GM18519 (cell line): ENCODE results near the gene EHD3.

ENCODE experiments used
- ATAC-seq: cut with Tn5 transposase; IDR thresholded peaks from one replicate; pipeline ENCODE4 v1.9.1; 2021; ENCODE audit warnings: mild to moderate bottlenecking, moderate library complexity; ENCODE audit not compliant: unreplicated experiment, low FRiP score

The EHD3 gene

GRCh38 chr2:31212659-31213600 is 21.0 kb upstream of the EHD3 start:
- ATAC-seq = no peak

DNA sequence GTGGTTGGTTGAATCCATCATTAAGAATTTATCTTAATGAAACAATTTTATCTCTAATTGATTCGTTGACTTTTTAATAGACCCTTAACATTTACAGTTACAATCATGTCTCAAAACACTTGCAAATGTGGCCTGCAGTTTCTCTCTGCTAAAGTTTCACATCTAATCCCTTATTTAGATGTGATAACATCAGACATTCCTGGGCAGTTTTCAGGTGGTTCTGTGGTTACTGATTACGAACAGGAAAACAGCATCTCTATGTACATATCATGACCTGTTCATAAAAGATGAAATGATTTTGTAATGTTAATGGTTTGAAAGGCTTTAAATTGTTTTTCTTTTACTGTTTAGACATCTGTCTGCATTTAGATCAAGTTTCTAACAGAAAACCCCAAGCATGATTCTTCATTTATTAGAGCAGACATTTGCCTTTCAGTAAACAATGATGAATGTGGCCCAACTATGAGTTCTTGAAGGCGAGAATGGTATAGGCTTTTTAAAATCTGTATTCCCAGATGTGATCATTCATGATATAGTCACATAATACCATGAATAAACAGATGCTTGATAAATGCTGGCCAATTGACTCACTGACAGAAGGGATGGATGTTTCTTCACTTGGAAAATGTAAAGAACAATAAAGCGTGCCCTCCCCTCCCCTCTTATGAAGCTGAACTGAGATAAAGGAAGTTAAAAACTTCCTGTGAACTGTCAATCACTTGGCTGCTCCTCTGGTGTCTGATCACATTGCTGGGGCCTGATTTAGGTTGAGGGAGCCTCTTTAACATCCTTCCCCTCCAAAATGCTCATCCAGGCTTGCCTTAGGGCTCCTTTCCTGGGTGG is 20.1 kb upstream of the EHD3 start:
- ATAC-seq = no peak

DNA sequence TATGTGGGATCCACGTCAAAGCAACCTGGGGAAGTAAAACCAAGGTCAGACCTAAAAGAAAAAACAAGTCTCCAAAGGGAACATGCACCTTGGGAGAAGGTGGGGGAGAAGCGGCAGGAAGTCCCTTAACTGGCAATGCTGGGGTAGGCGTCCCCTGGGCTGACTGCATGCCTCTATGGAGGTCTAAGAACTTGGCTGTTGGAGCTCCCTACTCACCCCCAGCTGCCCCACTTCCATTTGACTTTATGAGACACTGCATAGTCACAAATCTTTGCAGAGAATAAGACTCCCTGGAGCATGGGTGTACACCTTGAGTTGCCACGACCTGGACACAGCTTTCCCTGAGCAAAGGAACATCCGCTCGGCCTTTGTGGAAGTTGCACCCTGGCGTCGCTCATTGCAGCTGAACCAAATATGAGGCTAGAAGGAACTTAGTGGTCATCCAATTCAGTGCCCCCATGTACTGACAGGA is 19.5 kb upstream of the EHD3 start:
- ATAC-seq = no peak

GRCh38 chr2:31216734-31217133 is 17.2 kb upstream of the EHD3 start:
- peak; percentile 43 for ATAC-seq

GRCh38 chr2:31217465-31218200 is 16.3 kb upstream of the EHD3 start, which contains the start of gene CAPN14:
Gene CAPN14, minus strand, starts transcription at chr2:31217515. Its CDS starts 12,068 bp downstream, at chr2:31205447.
- ATAC-seq = peak; percentile 26

DNA sequence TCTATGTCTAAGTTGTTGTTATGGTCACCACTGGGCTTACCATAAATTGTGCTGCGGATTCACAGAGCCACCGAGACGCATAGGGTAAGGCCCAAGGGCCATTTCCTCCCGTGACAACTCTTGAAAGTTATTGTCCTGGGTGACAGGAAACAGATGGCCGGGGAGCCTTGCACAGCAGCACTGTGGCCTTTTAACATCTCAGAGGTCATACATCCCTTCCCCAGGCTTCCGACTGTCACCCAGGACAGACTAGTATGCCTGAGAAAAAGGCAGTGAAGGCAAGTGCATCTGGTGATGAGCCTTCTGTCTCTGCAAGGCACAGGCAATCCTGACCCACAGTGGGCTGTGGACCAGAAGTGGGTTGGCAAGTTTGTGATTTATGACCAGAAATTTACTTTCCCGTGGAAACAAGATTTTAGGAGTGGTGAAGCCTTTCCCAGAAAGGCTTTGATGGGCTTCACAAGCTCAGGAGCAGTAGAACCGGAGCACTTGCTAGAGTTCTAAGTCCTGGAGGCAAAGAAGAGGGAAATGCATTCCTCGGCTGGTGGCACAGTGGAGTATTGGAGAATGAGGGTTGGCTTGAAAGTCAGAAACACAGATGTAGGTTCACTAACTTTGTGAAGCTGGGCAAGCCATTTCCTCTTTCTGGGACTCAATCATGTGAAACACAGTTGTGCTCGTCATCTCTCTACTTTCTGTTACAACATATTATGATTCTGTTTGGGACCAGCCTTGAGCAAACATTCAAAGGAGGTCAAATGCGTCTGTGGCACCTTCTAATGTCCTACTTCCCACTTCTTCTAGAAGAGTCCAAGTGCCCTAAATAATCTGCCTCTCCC is 14.6 kb upstream of the EHD3 start:
- peak; percentile 83 for ATAC-seq

DNA sequence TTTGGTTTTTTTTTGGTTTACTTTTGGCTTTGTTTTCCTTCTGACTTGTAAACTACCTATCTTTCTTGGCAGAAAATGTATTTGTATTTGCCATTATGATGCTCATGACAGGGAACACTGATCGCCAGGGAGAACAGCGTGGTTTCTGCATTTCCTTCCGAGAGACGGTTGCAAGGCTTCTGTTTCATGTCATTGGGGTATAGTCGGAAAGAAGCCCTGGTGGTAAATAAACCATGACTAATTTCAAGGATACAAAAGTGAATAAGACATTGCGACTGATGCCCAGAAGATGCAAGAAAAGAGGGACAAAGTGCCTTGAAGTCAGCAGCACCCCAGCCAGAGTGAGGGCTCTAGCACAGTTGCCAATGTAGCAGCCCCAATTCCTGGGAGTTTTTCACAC is 12.4 kb upstream of the EHD3 start:
- ATAC-seq = no peak

DNA sequence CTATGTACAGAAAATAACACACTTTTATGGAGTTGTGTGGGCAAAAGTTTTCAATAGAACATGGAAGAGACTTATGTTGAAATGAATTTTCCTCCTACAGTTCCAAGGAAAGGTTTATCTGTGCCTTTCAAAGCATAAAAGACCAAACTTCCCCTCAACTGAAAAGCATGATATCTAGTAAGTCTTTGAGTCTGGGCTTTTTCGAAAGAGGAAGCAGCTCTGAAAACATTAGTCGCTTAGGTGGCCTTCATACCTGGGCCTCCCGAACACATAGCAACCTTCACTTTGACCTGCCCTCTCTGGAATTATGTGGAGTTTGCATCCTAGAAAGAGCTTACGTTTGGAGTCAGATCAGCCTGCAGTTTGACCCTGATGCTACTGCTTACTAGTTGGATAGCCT is 11.9 kb upstream of the EHD3 start:
- no peak for ATAC-seq

GRCh38 chr2:31223026-31223425 is 10.9 kb upstream of the EHD3 start:
- ATAC-seq = no peak

DNA sequence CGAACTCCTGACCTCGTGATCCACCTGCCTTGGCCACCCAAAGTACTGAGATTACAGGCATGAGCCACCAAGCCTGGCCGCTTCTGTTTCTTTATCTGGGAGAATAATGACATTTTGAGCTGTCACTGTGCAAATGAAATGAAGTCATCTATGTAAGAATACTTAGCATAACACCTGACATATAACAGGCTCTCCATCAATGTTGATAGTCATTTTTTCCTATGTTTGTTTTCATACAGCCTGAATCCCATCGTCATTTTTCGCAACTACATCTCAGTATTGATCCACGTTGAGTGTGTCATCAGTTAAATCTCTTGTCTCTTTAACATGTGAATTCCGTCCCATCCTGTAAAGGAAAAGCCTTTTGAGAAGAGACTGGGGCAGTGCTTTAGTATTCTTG is 10.2 kb upstream of the EHD3 start:
- no peak for ATAC-seq

GRCh38 chr2:31226266-31226665 is 7.7 kb upstream of the EHD3 start:
- no peak for ATAC-seq

GRCh38 chr2:31227110-31227509 is 6.8 kb upstream of the EHD3 start:
- no peak for ATAC-seq

GRCh38 chr2:31227711-31228125 is 6.2 kb upstream of the EHD3 start:
- ATAC-seq = no peak

DNA sequence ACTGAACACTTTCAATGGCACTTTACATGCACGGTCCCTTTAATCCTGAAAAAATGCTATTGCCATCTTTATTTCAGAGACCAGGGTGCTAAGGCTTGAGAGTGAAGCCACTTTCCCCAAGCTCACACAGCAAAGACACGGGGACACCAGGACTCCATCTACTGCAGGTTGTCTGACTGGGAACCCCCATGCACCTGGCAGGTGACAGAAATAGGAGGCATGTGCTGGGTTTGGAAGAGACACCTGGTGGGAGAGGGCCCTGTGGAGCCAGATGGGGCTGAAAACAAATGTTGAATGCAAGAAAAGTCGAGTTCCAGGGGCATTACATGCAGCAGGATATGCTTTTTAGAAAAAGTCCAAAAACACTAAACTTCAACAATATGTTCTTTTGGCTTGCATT is 5.2 kb upstream of the EHD3 start:
- no peak for ATAC-seq

DNA sequence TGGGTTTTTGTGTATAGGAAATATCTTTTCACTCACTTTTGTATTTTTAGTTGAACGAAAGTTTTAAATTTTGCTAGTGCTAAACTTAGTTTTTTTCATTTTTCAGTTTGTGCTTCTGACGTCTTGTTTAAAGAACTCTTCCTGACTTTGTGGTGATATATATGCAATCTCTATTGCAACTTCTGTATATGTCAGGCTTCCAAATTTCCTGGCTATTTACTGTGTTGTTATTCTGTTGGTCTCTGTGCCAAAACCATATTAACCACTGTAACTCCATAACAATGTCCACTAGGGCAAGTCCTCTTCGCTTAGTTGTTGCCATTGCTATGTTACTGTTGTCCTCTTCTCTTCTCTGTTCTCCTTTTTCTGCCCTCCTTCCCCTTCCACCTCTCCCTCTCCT is 3.2 kb upstream of the EHD3 start:
- ATAC-seq = no peak

DNA sequence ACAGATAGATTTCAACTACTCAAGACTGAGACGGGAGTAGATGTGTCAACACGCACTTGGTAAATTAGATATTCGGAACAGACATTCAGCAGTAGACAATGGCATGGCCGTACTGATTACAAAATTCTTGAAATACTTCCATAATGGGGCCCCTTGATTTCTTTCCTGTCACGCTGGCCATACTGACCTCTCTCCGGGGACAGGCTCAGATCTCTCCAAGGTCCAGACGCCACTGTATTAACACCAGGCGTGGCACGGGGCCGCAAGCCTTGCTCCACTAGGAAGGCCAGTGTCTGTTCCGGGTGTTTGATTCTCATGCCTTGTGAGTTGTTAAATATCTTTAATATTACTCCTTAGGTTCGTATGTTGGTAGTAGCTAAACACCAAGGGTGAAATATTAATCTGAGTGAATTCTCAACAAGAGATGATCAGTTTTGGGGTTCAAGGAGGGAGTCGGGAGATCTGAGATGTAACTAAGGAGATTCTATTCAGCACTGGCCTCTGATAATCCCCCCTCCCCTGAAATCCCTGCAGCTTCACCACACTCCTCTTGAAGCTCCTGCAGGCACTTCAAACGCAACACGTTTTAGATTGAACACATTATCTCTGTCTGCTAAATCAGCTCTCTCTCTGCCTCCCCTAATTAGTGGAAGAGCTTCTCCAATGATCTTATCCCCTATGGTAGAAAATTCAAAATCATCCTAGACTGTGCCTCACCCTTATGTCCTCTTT is 2.2 kb upstream of the EHD3 start:
- ATAC-seq = no peak

GRCh38 chr2:31232586-31232985 is 1.4 kb upstream of the EHD3 start:
- ATAC-seq = no peak

- ATAC-seq = no peak
These were observed 721 bp upstream of the EHD3 start for GRCh38 chr2:31233231-31233630.
